Measurements from ENCODE around the gene NAA20. TPM values are rescaled to one million over a fixed set of nuclear protein-coding genes. Genes with fewer than 3 reads are reported as not detected.

Gene NAA20
- total and polyA plus RNA-seq, 2 of the 13 experiments (the other 11 are each of a cell fraction or from before 2014, with no cell fraction given) = 81.9 to 82.8 TPM

DNA sequence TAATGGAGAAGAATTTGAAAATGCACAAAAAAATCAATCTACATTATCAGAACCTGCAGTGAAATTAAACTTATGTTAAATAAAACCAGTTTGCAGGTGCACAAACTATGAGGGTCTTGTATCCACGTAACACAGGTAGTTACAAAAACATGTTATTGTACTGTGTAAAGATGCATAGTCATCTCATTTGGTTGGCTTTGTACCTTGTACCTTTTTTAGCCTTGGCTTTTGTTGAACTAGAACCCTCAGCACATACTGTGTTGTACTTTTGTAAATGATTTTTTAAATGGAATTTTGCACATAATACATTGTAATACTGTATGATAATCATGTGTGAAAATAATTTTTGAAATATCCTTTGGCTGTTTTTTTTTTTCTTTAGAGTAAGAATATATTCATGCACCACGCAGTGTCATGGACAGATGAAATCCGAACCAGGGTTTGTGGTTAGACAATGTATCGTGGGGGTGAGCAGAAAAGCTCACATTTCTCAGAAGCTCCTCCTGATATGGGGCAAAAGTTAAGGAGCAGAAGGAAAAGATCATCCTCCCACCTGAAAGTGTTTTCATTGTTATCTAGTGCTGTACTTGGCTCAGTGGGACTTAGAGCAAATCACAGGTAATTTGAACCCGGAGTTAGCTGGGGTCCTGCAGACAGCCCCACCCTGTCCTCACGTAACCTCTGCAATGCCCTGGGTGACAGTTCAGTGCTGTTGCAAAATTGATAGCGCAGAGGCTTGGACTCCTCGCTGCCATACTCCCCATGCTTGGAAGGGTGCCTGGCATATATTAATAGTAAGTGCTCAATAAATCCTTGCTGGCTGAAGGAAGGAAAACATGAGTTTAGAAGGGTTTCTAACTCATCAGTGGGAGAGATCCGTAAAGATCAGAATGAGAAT, 14.8 kb upstream of the NAA20 start (continued):
- TF ChIP-seq TBX3 (IDR thresholded peaks at IDR 0.05; ENCODE audit: borderline replicate concordance) (peak; percentile 27; the same call in 1 of the 2 replicates), ETV5 (CRISPR knock-in tag; IDR thresholded peaks at IDR 0.05; ENCODE audit: borderline replicate concordance) (peak; percentile 15; the same call in 1 of the 2 replicates), MEF2D (CRISPR knock-in tag; IDR thresholded peaks at IDR 0.05) (peak; percentile 48; the same call in 1 of the 2 replicates), DMAP1 (CRISPR knock-in tag; IDR thresholded peaks at IDR 0.05) (peak; percentile 55; the same call in 1 of the 2 replicates), ZNF331 (CRISPR knock-in tag; IDR thresholded peaks at IDR 0.05) (peak; percentile 72), CBX5 (CRISPR knock-in tag; IDR thresholded peaks at IDR 0.05; ENCODE audit: borderline replicate concordance) (peak; percentile 63), ZNF121 (CRISPR knock-in tag; IDR thresholded peaks at IDR 0.05) (no peak), PHF5A (CRISPR knock-in tag; IDR thresholded peaks at IDR 0.05; ENCODE audit: low read depth, unreplicated experiment) (peak; percentile 16), HOXA9 (CRISPR knock-in tag; IDR thresholded peaks at IDR 0.05; ENCODE audit: borderline replicate concordance) (0 out of 2 replicates have a peak, but pooled peaks have one; percentile 28), SIX4 (CRISPR knock-in tag; IDR thresholded peaks at IDR 0.05) (peak; percentile 95), SMAD9 (CRISPR knock-in tag; IDR thresholded peaks at IDR 0.05) (no peak), ERF (CRISPR knock-in tag; IDR thresholded peaks at IDR 0.05) (peak; percentile 76), TARDBP (CRISPR knock-in tag; IDR thresholded peaks at IDR 0.05) (peak; percentile 43; the same call in 1 of the 2 replicates), ZBTB25 (CRISPR knock-in tag; IDR thresholded peaks at IDR 0.05) (0 out of 2 replicates have a peak, but pooled peaks have one; percentile 14), PBX2 (CRISPR knock-in tag; IDR thresholded peaks at IDR 0.05) (no peak), TCF7 (IDR thresholded peaks at IDR 0.05; ENCODE audit: low read depth) (0 out of 2 replicates have a peak, but pooled peaks have one; percentile 17), POLR2AphosphoS5 (IDR thresholded peaks at IDR 0.05; ENCODE audit: low read depth, low read length) (no peak), SOX13 (IDR thresholded peaks at IDR 0.05) (0 out of 2 replicates have a peak, but pooled peaks have one; percentile 14), SOX13 (CRISPR knock-in tag; conservative IDR thresholded peaks at IDR 0.05 in 1 of 2, IDR thresholded peaks at IDR 0.05 in 1 of 2) (peak in 1 of 2 experiments; percentile 87; a peak in 2 of 4 replicates), PRDM4 (CRISPR knock-in tag; IDR thresholded peaks at IDR 0.05; ENCODE audit: borderline replicate concordance) (no peak), ZNF230 (CRISPR knock-in tag; IDR thresholded peaks at IDR 0.05) (no peak), ZNF747 (CRISPR knock-in tag; IDR thresholded peaks at IDR 0.05; ENCODE audit: borderline replicate concordance) (0 out of 2 replicates have a peak, but pooled peaks have one; percentile 14), ATF2 (CRISPR knock-in tag; IDR thresholded peaks at IDR 0.05) (0 out of 2 replicates have a peak, but pooled peaks have one; percentile 25)
